B cell (primary cell): ENCODE results near the gene STARD10. TPM values are rescaled to one million over a fixed set of nuclear protein-coding genes. Genes with fewer than 3 reads are reported as not detected.

Source experiments
- ATAC-seq: fragments of 200-7000 bp; cut with Tn5 transposase; one replicate; pipeline ENCODE4 v1.10.0; 2021; ENCODE audit warnings: low read depth, mild to moderate bottlenecking, moderate number of reproducible peaks, moderate library complexity
- CTCF ChIA-PET: fragments of 350-600 bp; sonication (Branson Sonifier 250); formaldehyde crosslinking; loops from one replicate; lab custom pipeline; 2021; ENCODE audit warnings: antibody characterized with exemption, inconsistent platforms; lab: Charles Lee
- POLR2A ChIA-PET: fragments of 350-600 bp; sonication (Branson Sonifier 250); formaldehyde crosslinking; loops from one replicate; lab custom pipeline; 2021; ENCODE audit warnings: antibody characterized with exemption; lab: Charles Lee
- DNase-seq: peaks from one replicate; pipeline ENCODE4 v3.0.0; 2013
- H2AFZ ChIP-seq: 2 replicates; pipeline ENCODE4 v1.6.1; 2012; ENCODE audit warnings: mild to moderate bottlenecking, low read depth, low read length; ENCODE audit not compliant: insufficient read depth, poor library complexity, severe bottlenecking
- H3K27ac ChIP-seq, 2 donors: 1 replicate in 1 of 2; 2 replicates in 1 of 2; pipeline ENCODE4 v1.5.1; 2012 to 2013; ENCODE audit warnings: low read length in 2 of 2, mild to moderate bottlenecking in 2 of 2, moderate library complexity in 1 of 2
- H3K27me3 ChIP-seq, 4 experiments: fragments of 200-600 bp in 1 of 4; sonication (generic) in 1 of 4; replicated peaks in 1 of 4; 1 replicate in 2 of 4; 2 replicates in 2 of 4; pipeline versions ENCODE4 v1.6.1 to v1.7.0; 2013 to 2016; ENCODE audit warnings: low read length in 3 of 4, mild to moderate bottlenecking in 2 of 4, mixed read lengths in 1 of 4, moderate library complexity in 1 of 4; ENCODE audit not compliant: insufficient read depth in 4 of 4, control insufficient read depth in 3 of 4; ENCODE audit errors: control extremely low read depth in 1 of 4
- H3K36me3 ChIP-seq, 2 experiments: replicated peaks in 1 of 2; 1 replicate in 1 of 2; 2 replicates in 1 of 2; pipeline versions ENCODE4 v1.6.1 to v1.7.1; 2013; ENCODE audit warnings: low read length in 1 of 2; ENCODE audit not compliant: insufficient read depth in 2 of 2, control insufficient read depth in 1 of 2; ENCODE audit errors: control extremely low read depth in 1 of 2, extremely low read depth in 1 of 2
- H3K4me1 ChIP-seq, 2 donors: fragments of 200-600 bp in 1 of 2; sonication (generic) in 1 of 2; 1 replicate in 1 of 2; 2 replicates in 1 of 2; pipeline versions ENCODE4 v1.5.1 to v1.6.1; 2013 to 2017; ENCODE audit warnings: low read length in 2 of 2; ENCODE audit not compliant: control insufficient read depth in 2 of 2, insufficient read depth in 2 of 2
- H3K4me2 ChIP-seq: replicated peaks from 2 replicates; pipeline ENCODE3; 2012; ENCODE audit warnings: mild to moderate bottlenecking, low read depth, low read length; ENCODE audit not compliant: poor library complexity, severe bottlenecking
- H3K4me3 ChIP-seq, 5 experiments: fragments of 200-600 bp in 1 of 5; sonication (generic) in 1 of 5; 1 replicate in 3 of 5; 2 replicates in 2 of 5; pipeline versions ENCODE4 v1.5.1 to v1.7.0; 2011 to 2016; ENCODE audit warnings: low read length in 4 of 5, mild to moderate bottlenecking in 4 of 5, low read depth in 2 of 5, control low read depth in 1 of 5, moderate library complexity in 1 of 5; ENCODE audit not compliant: insufficient read depth in 1 of 5; ENCODE audit errors: control extremely low read depth in 1 of 5, extremely low read depth in 1 of 5
- H3K79me2 ChIP-seq: fragments of 200-600 bp; sonication (generic); one replicate; pipeline ENCODE4 v1.6.0; 2016; ENCODE audit warnings: low read length; ENCODE audit not compliant: control insufficient read depth, insufficient read depth
- H3K9ac ChIP-seq: fragments of 200-600 bp; sonication (generic); 2 replicates; pipeline ENCODE4 v1.6.1; 2017; ENCODE audit warnings: mild to moderate bottlenecking, low read length, moderate library complexity
- H3K9me3 ChIP-seq, 3 donors: one replicate each; pipeline versions ENCODE4 v1.6.1 to v1.7.1; 2013; ENCODE audit warnings: low read length in 2 of 3; ENCODE audit not compliant: control insufficient read depth in 2 of 3, insufficient read depth in 1 of 3; ENCODE audit errors: control extremely low read depth in 1 of 3
- H4K20me1 ChIP-seq: 2 replicates; pipeline ENCODE4 v1.6.0; 2012; ENCODE audit warnings: mild to moderate bottlenecking, low read length; ENCODE audit not compliant: insufficient read depth, control insufficient read depth, poor library complexity, severe bottlenecking
- H3K27ac Mint-ChIP-seq: one replicate; pipeline ENCODE4 v1.8.0; 2021; ENCODE audit warnings: mixed read lengths
- H3K27me3 Mint-ChIP-seq: one replicate; pipeline ENCODE4 v1.8.0; 2021; ENCODE audit warnings: mixed read lengths
- H3K4me1 Mint-ChIP-seq: one replicate; pipeline ENCODE4 v1.8.0; 2021; ENCODE audit warnings: mixed read lengths
- H3K4me3 Mint-ChIP-seq: one replicate; pipeline ENCODE4 v1.8.0; 2021; ENCODE audit warnings: mixed read lengths
- H3K9me3 Mint-ChIP-seq: one replicate; pipeline ENCODE4 v1.8.0; 2022; ENCODE audit warnings: mixed read lengths; ENCODE audit not compliant: insufficient read depth
- CTCF ChIP-seq: fragments of 200-600 bp; IDR thresholded peaks from one replicate; pipeline ENCODE4 v1.8.0; 2022; ENCODE audit warnings: antibody characterized with exemption, mild to moderate bottlenecking
- EZH2 ChIP-seq: IDR thresholded peaks from 2 replicates; pipeline ENCODE4 v1.6.1; 2012; ENCODE audit warnings: borderline replicate concordance, low read depth, mild to moderate bottlenecking, moderate library complexity, low read length; ENCODE audit not compliant: insufficient read depth, poor library complexity, severe bottlenecking
- WGBS: methylation state at CpG from one replicate; pipeline ENCODE4 v1.1.5; 2013; ENCODE audit warnings: missing lambda C conversion rate; ENCODE audit not compliant: insufficient coverage; 5-methylcytosine and 5-hydroxymethylcytosine counted together
- intact Hi-C: fragments of 100-400 bp; cut with micrococcal nuclease; formaldehyde crosslinking; loops from one replicate; pipeline ENCODE4 v1.10.0; 2022
- polyA plus RNA-seq: library from polyadenylated mRNA; depleted of rRNA; stranded (reverse); fragments of >200 nt; gene quantifications from 2 replicates; pipeline ENCODE4 v1.2.3, GENCODE V29; 2012
- total RNA-seq, 2 donors: library from RNA; stranded (reverse); fragments of 120-200 nt in 1 of 2; gene quantifications; 1 replicate in 1 of 2; 2 replicates in 1 of 2; pipeline versions ENCODE4 v1.2.3 to v1.2.4, GENCODE V29; 2013 to 2022

STARD10 gene
- total and polyA plus RNA-seq, 2 donors (not counting 1 experiment from before 2014, with no cell fraction given): 37.5 to 39.2 TPM

GRCh38 chr11:72817966-72818365 lies 24.1 kb upstream of the STARD10 start:
- intact Hi-C loops: loop anchor here (10.0 kb wide), 1 partner anchor 593 kb away; the partner anchor contains the start of gene INPPL1

More at GRCh38 chr11:72817966-72818365, 24.1 kb upstream of the STARD10 start:
- TF ChIP-seq EZH2 (no peak), CTCF (no peak)
- ChIA-PET CTCF (interaction anchor here (1.9 to 2.4 kb wide), 2 partner anchors 9 to 93 kb away, joined by 5 to 7 read pairs; no protein-coding TSS in a partner anchor), POLR2A (no interaction called here)
- 100% methylated on average over 4 of the region's 4 CpGs for WGBS
- H3K9ac ChIP-seq: no peak overlapping the region
- peaks cover 28 to 53% of the 10 kb centered on the region in 2 donors for H3K4me1 ChIP-seq
- peaks cover 48% of the 10 kb centered on the region for H4K20me1 ChIP-seq
- no peak overlapping the region for H3K4me3 ChIP-seq
- no peaks in the 10 kb centered on the region for H3K27me3 ChIP-seq
- Mint-ChIP-seq H3K9me3 (no peaks in the 10 kb centered on the region), H3K27ac (peak overlapping the region; percentile 68), H3K4me3 (peak overlapping the region; percentile 42), H3K27me3 (no peaks in the 10 kb centered on the region), H3K4me1 (peaks cover 50% of the 10 kb centered on the region)
- no peak overlapping the region for H3K27ac ChIP-seq
- H3K79me2 ChIP-seq: peaks cover 51% of the 10 kb centered on the region
- peaks cover 0 to 4% (median 0%) of the 10 kb centered on the region in 3 donors for H3K9me3 ChIP-seq
- no peak for ATAC-seq
- H3K36me3 ChIP-seq: peaks cover 0 to 57% of the 10 kb centered on the region in 2 experiments
- no peak overlapping the region for H3K4me2 ChIP-seq
- H2AFZ ChIP-seq: no peak overlapping the region
- DNase-seq: no peak
